ENCODE results near the gene PHYHIPL.

The PHYHIPL gene
- long read RNA-seq, donor 1, transcript PHYHIPL-202 (5 exons, 3,578 nt) = major isoform, 12 of 12 reads
- long read RNA-seq, donor 1, partial matches to known transcripts = 0 of 12 reads
- long read RNA-seq, donor 1, other reads (novel, unspliced or antisense) = 0 of 12 reads
- long read RNA-seq, donor 2, partial matches to known transcripts = 0 of 4 reads
- long read RNA-seq, donor 2, other reads (novel, unspliced or antisense) = 0 of 4 reads
- long read RNA-seq, donor 3, partial matches to known transcripts = 0 of 2 reads
- long read RNA-seq, donor 3, other reads (novel, unspliced or antisense) = 0 of 2 reads
- long read RNA-seq, donor 4, transcript PHYHIPL-202 (5 exons, 3,578 nt) = major isoform, 7 of 19 reads
- long read RNA-seq, donor 4, partial matches to known transcripts = 12 of 19 reads
- long read RNA-seq, donor 4, other reads (novel, unspliced or antisense) = 0 of 19 reads
- long read RNA-seq, donor 5, transcript PHYHIPL-202 (5 exons, 3,578 nt) = major isoform, 6 of 13 reads
- long read RNA-seq, donor 5, partial matches to known transcripts = 7 of 13 reads
- long read RNA-seq, donor 5, other reads (novel, unspliced or antisense) = 0 of 13 reads
- long read RNA-seq, donor 6, transcript PHYHIPL-202 (5 exons, 3,578 nt) = major isoform, 12 of 12 reads
- long read RNA-seq, donor 6, partial matches to known transcripts = 0 of 12 reads
- long read RNA-seq, donor 6, other reads (novel, unspliced or antisense) = 0 of 12 reads
- long read RNA-seq, donor 7, transcript PHYHIPL-202 (5 exons, 3,578 nt) = major isoform, 5 of 5 reads
- long read RNA-seq, donor 7, partial matches to known transcripts = 0 of 5 reads
- long read RNA-seq, donor 7, other reads (novel, unspliced or antisense) = 0 of 5 reads
- long read RNA-seq, donor 8, transcript PHYHIPL-202 (5 exons, 3,578 nt) = major isoform, 7 of 8 reads
- long read RNA-seq, donor 8, partial matches to known transcripts = 0 of 8 reads
- long read RNA-seq, donor 8, other reads (novel, unspliced or antisense) = 0 of 8 reads

GRCh38 chr10:59176241-59177030 is at the start of gene PHYHIPL:
Gene PHYHIPL, plus strand, starts transcription at chr10:59176643. Its CDS starts 211 bp downstream, at chr10:59176854.
- peak; percentile 71 for DNase-seq

- no peak for DNase-seq
These were observed 49.5 kb upstream of the PHYHIPL start for GRCh38 chr10:59126991-59127390.

GRCh38 chr10:59127991-59128390 is 48.5 kb upstream of the PHYHIPL start:
- DNase-seq = no peak

- no peak for DNase-seq
These were observed 46.6 kb upstream of the PHYHIPL start for GRCh38 chr10:59129867-59130266.

- DNase-seq = no peak
These were observed 44.8 kb upstream of the PHYHIPL start for GRCh38 chr10:59131666-59132065.

GRCh38 chr10:59133841-59134593 is 42.4 kb upstream of the PHYHIPL start:
- no peak for DNase-seq

GRCh38 chr10:59134785-59135184 is 41.7 kb upstream of the PHYHIPL start:
- no peak for DNase-seq

- DNase-seq = no peak
These were observed 41.2 kb upstream of the PHYHIPL start for GRCh38 chr10:59135275-59135674.

GRCh38 chr10:59138052-59138451 is 38.4 kb upstream of the PHYHIPL start:
- no peak for DNase-seq

GRCh38 chr10:59143544-59143943 is 32.9 kb upstream of the PHYHIPL start:
- DNase-seq = no peak

GRCh38 chr10:59148701-59149100 is 27.7 kb upstream of the PHYHIPL start:
- no peak for DNase-seq

- DNase-seq = no peak
These were observed 20.9 kb upstream of the PHYHIPL start for GRCh38 chr10:59155556-59155955.

- no peak for DNase-seq
These were observed 8.9 kb upstream of the PHYHIPL start for GRCh38 chr10:59167512-59167911.

- DNase-seq = no peak
These were observed 3.9 kb upstream of the PHYHIPL start for GRCh38 chr10:59172567-59172966.

- no peak for DNase-seq
These were observed 3.0 kb upstream of the PHYHIPL start for GRCh38 chr10:59173414-59173813.

GRCh38 chr10:59175538-59176240 is 754 bp upstream of the PHYHIPL start:
- peak; percentile 62 for DNase-seq

- DNase-seq = peak; percentile 70
These were observed 771 bp downstream of the PHYHIPL start for GRCh38 chr10:59177031-59177797.

- no peak for DNase-seq
These were observed 1.4 kb downstream of the PHYHIPL start for GRCh38 chr10:59177836-59178235.

- no peak for DNase-seq
These were observed 2.6 kb downstream of the PHYHIPL start for GRCh38 chr10:59179068-59179467.

- no peak for DNase-seq
These were observed 4.3 kb downstream of the PHYHIPL start for GRCh38 chr10:59180689-59181270.

Measured in right kidney (tissue), 9 donors.